Lung (tissue), 12 donors: ENCODE measurements around the gene CCNI2. TPM values are rescaled to one million over a fixed set of nuclear protein-coding genes. Genes with fewer than 3 reads are reported as not detected.
"Not testable (repeated sequence)": the region's sequence is repeated elsewhere in the genome, so short reads cannot be mapped to it uniquely, and the experiment has no call there.

Experiments used
- ATAC-seq: fragments of 200-7000 bp; cut with Tn5 transposase; one replicate; pipeline ENCODE4 v1.9.1; 2020; ENCODE audit warnings: moderate number of reproducible peaks; ENCODE audit not compliant: insufficient read depth, low FRiP score
- DNase-seq, 3 donors: peaks; one replicate each; pipeline ENCODE4 v3.0.0-alpha.2; 2013 to 2017
- H3K27ac ChIP-seq, 2 donors: one replicate each; pipeline ENCODE4 v1.5.1; 2013; ENCODE audit warnings: mild to moderate bottlenecking in 2 of 2, moderate library complexity in 2 of 2, control low read depth in 1 of 2, inconsistent platforms in 1 of 2, low read depth in 1 of 2, low read length in 1 of 2
- H3K27me3 ChIP-seq, 3 donors: one replicate each; pipeline ENCODE4 v1.5.1; 2013; ENCODE audit warnings: low read length in 2 of 3; ENCODE audit not compliant: control insufficient read depth in 3 of 3, insufficient read depth in 3 of 3
- H3K36me3 ChIP-seq, 4 donors: one replicate each; pipeline ENCODE4 v1.5.1; 2013; ENCODE audit warnings: low read length in 4 of 4, mild to moderate bottlenecking in 1 of 4, moderate library complexity in 1 of 4; ENCODE audit not compliant: control insufficient read depth in 4 of 4, insufficient read depth in 4 of 4
- H3K4me1 ChIP-seq, 5 donors: one replicate each; pipeline ENCODE4 v1.5.1; 2013; ENCODE audit warnings: low read length in 5 of 5, mild to moderate bottlenecking in 2 of 5, moderate library complexity in 1 of 5; ENCODE audit not compliant: control insufficient read depth in 5 of 5, insufficient read depth in 5 of 5
- H3K4me3 ChIP-seq: one replicate; pipeline ENCODE4 v1.5.1; 2013; ENCODE audit warnings: mild to moderate bottlenecking, control low read depth, moderate library complexity
- H3K9ac ChIP-seq, 2 donors: one replicate each; pipeline ENCODE4 v1.5.1; 2013; ENCODE audit warnings: low read length in 2 of 2, control low read depth in 1 of 2; ENCODE audit not compliant: insufficient read depth in 1 of 2
- H3K9me3 ChIP-seq, 4 donors: one replicate each; pipeline ENCODE4 v1.5.1; 2013; ENCODE audit warnings: low read length in 3 of 4, mild to moderate bottlenecking in 1 of 4, moderate library complexity in 1 of 4; ENCODE audit not compliant: control insufficient read depth in 4 of 4, insufficient read depth in 3 of 4
- WGBS, 2 donors: extraction: QIAGEN DNeasy Blood & Tissue Kit; methylation state at CpG; one replicate each; pipeline ENCODE4 v1.1.7; 2013; 5-methylcytosine and 5-hydroxymethylcytosine counted together
- polyA plus RNA-seq, 2 donors: library from polyadenylated mRNA; stranded (reverse); fragments of 200-250 nt; gene quantifications; one replicate each; pipeline ENCODE4 v1.2.1, GENCODE V29; 2013
- total RNA-seq, 2 donors: library from RNA; depleted of rRNA in 1 of 2; stranded (reverse); fragments of >200 nt in 1 of 2; gene quantifications; one replicate each; pipeline ENCODE4 v1.2.1, GENCODE V29; 2014 to 2021
- TF ChIP-seq, protein P1 (sequence below): IDR thresholded peaks from 2 replicates; pipeline ENCODE4 v1.5.1; 2012; ENCODE audit warnings: mild to moderate bottlenecking; ENCODE audit errors: control extremely low read depth, extremely low read depth
- donor health status: control.
- donor health status: control.
- donor health status: Bipolar disorder and iron deficiency.
- donor health status: healthy.
- donor health status: DM: yes; HTN: yes; CAD: no.

Gene CCNI2
- total and polyA plus RNA-seq, 4 donors, result 0.55 to 0.88 (median 0.67) TPM

GRCh38 chr5:132800545-132800944, 53.3 kb downstream of the CCNI2 start:
- Histone ChIP-seq H3K4me3 (no peak overlapping the region), H3K4me1 (no peaks in the 10 kb centered on the region), H3K27me3 (peaks cover 0 to 10% (median 0%) of the 10 kb centered on the region in 3 donors), H3K36me3 (no peaks in the 10 kb centered on the region), H3K9ac (no peak overlapping the region), H3K9me3 (no peaks in the 10 kb centered on the region), H3K27ac (no peak overlapping the region)
- DNase-seq (no peak), ATAC-seq (no peak)
- 82 to 87% methylated on average over 2 of the region's 2 CpGs for WGBS, 2 donors
- TF ChIP-seq, protein P1, sequence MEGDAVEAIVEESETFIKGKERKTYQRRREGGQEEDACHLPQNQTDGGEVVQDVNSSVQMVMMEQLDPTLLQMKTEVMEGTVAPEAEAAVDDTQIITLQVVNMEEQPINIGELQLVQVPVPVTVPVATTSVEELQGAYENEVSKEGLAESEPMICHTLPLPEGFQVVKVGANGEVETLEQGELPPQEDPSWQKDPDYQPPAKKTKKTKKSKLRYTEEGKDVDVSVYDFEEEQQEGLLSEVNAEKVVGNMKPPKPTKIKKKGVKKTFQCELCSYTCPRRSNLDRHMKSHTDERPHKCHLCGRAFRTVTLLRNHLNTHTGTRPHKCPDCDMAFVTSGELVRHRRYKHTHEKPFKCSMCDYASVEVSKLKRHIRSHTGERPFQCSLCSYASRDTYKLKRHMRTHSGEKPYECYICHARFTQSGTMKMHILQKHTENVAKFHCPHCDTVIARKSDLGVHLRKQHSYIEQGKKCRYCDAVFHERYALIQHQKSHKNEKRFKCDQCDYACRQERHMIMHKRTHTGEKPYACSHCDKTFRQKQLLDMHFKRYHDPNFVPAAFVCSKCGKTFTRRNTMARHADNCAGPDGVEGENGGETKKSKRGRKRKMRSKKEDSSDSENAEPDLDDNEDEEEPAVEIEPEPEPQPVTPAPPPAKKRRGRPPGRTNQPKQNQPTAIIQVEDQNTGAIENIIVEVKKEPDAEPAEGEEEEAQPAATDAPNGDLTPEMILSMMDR, result no peak

GRCh38 chr5:132802044-132802684, 54.9 kb downstream of the CCNI2 start:
- TF ChIP-seq, protein P1, result no peak
- Histone ChIP-seq H3K36me3 (no peaks in the 10 kb centered on the region), H3K4me3 (no peak overlapping the region), H3K4me1 (no peaks in the 10 kb centered on the region), H3K9me3 (no peaks in the 10 kb centered on the region), H3K27me3 (peaks cover 0 to 10% (median 0%) of the 10 kb centered on the region in 3 donors), H3K27ac (no peak overlapping the region), H3K9ac (no peak overlapping the region)
- ATAC-seq, result no peak
- WGBS, 2 donors, result 85 to 87% methylated on average over 5 of the region's 5 CpGs
- no peak for DNase-seq

GRCh38 chr5:132802685-132803066, 55.5 kb downstream of the CCNI2 start:
- not testable (repeated sequence) for H3K4me3 ChIP-seq, DNase-seq, ATAC-seq, H3K4me1 ChIP-seq, H3K9me3 ChIP-seq, H3K36me3 ChIP-seq, H3K27ac ChIP-seq, H3K9ac ChIP-seq
- WGBS, 2 donors, result 75 to 84% methylated on average over 5 of the region's 5 CpGs
- peaks cover 0 to 10% (median 0%) of the 10 kb centered on the region in 3 donors for H3K27me3 ChIP-seq

Other genes with a start within 250 kb of the CCNI2 start
- gene IL5, start 203.9 kb upstream of the CCNI2 start, total RNA-seq, result not detected
- not detected for gene IL5, start 203.9 kb upstream of the CCNI2 start, polyA plus RNA-seq
- 10 to 100 TPM; 28.4 to 46.7 TPM for gene RAD50, start 190.4 kb upstream of the CCNI2 start, total RNA-seq
- 1 to 10 TPM; 8.2 to 9.3 TPM for gene RAD50, start 190.4 kb upstream of the CCNI2 start, polyA plus RNA-seq
- gene IL13, start 89.3 kb upstream of the CCNI2 start, total RNA-seq, result not detected
- under 1 TPM in 1 of 2 donors, not detected in 1; 0.14 TPM for gene IL13, start 89.3 kb upstream of the CCNI2 start, polyA plus RNA-seq
- gene IL4, start 73.4 kb upstream of the CCNI2 start, total RNA-seq, result not detected
- not detected for gene IL4, start 73.4 kb upstream of the CCNI2 start, polyA plus RNA-seq
- 10 to 100 TPM; 13.1 to 16.5 TPM for gene KIF3A, start 9.9 kb upstream of the CCNI2 start, total RNA-seq
- 1 to 10 TPM; 3.1 to 5.2 TPM for gene KIF3A, start 9.9 kb upstream of the CCNI2 start, polyA plus RNA-seq
- 10 to 100 TPM; 27.5 to 37.8 TPM for gene SEPTIN8, start 29.8 kb downstream of the CCNI2 start, total RNA-seq
- gene SEPTIN8, start 29.8 kb downstream of the CCNI2 start, polyA plus RNA-seq, result 10 to 100 TPM; 12.4 to 16.5 TPM
- under 1 TPM; 0.14 to 0.98 TPM for gene SOWAHA, start 65.9 kb downstream of the CCNI2 start, total RNA-seq
- under 1 TPM; 0.06 to 0.10 TPM for gene SOWAHA, start 65.9 kb downstream of the CCNI2 start, polyA plus RNA-seq
- 10 to 100 TPM in 1 of 2 donors, 1 to 10 TPM in 1; 7.0 to 21.9 TPM for gene SHROOM1, start 83.2 kb downstream of the CCNI2 start, total RNA-seq
- gene SHROOM1, start 83.2 kb downstream of the CCNI2 start, polyA plus RNA-seq, result 10 to 100 TPM in 1 of 2 donors, 1 to 10 TPM in 1; 7.9 to 15.0 TPM
- under 1 TPM; 0.25 to 0.37 TPM for gene GDF9, start 119.0 kb downstream of the CCNI2 start, total RNA-seq
- gene GDF9, start 119.0 kb downstream of the CCNI2 start, polyA plus RNA-seq, result under 1 TPM; 0.14 to 0.28 TPM
- gene UQCRQ, start 119.2 kb downstream of the CCNI2 start, total RNA-seq, result 100 to 1,000 TPM in 1 of 2 donors, 10 to 100 TPM in 1; 99.0 to 359 TPM
- 100 to 1,000 TPM; 232 to 528 TPM for gene UQCRQ, start 119.2 kb downstream of the CCNI2 start, polyA plus RNA-seq
- 1 to 10 TPM in 1 of 2 donors, under 1 TPM in 1; 0.98 to 3.1 TPM for gene LEAP2, start 126.2 kb downstream of the CCNI2 start, total RNA-seq
- gene LEAP2, start 126.2 kb downstream of the CCNI2 start, polyA plus RNA-seq, result 1 to 10 TPM in 1 of 2 donors, under 1 TPM in 1; 0.50 to 1.6 TPM
- gene AFF4, start 216.2 kb downstream of the CCNI2 start, total RNA-seq, result 100 to 1,000 TPM in 1 of 2 donors, 10 to 100 TPM in 1; 66.5 to 103 TPM
- 10 to 100 TPM in 1 of 2 donors, 1 to 10 TPM in 1; 8.9 to 17.4 TPM for gene AFF4, start 216.2 kb downstream of the CCNI2 start, polyA plus RNA-seq